ENCODE data around the gene COPS7A.

COPS7A gene

DNA sequence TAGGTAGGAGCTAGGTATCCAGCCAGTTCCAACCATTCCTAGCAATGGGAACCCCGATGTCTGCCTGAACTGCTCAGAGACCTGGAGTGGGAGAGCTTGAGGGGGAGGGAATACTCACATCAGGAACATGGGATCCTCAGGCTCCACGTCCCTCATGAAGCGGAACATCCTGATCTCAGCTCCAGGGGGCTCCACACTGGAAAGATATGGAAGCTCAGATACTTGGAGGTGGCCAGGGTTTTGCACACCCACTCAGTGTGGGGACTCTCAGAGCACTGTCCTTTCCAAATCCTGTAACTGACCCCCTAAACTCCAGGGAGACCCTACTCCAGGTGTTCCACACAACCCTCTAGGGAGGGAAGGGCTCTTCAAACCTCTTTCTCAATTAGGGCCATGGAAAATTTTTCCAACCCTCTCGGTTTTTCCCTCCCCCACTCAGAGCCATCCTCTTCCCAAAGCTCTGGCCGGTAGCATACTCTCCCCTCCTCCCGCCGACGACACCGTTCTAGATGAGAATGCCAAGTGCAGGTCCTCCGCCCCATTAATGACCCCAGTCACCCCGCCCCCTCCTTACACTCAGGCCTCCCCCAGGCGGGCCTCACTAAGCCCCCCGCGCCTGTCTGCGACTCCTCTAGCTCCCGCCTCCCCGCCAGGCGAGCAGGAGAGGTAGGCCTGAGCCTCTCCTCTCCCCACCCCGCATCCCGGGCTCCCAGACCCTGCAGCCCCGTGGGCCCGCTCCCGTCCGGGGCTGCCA is 28.5 kb downstream of the COPS7A start:
- DNase-seq, result no peak

DNA sequence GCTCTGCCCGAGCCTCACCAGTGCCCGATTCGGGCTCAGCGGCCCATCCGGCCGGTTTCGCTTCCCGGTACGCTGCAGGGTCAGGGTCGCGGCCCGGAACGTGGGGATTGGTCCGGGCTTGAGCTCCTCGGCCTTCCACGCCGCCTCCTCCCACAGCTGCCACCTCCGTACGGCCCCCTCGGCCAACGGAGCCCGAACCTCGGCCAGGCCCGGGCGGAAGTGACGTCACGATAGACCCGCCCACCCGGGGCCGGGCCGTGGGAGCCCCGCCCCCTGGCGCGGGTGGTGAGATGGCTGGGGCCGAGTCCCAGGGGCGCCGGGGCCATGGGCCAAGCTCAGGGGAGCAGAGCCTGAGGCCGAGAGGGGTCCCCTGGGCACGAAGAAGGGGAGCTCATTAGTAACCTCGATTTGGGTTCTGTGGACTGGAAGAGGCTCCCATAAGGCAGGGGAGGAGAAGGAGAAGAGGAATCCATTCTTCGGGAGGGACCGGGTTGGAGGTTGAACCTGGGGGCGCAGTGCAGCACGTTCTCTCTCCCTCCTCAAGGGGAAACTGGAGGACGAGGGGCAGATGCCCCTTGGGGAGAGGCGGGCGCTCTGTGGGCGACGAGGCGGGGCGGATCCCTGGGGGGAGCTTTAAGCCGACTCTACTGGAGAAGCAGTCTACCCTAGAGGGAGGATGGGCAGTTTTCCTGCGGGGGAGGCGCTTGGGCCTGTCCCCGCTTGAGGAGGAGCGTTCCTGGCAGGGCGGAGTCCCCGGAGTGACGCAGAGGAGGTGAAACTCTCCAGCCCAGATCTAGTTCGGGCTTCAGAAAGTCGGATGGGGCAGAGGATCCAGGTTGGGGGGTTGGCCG is 29.3 kb downstream of the COPS7A start, which contains the start of gene MLF2:
Gene MLF2, minus strand, starts transcription at position 221 of the 851 bp plus-strand sequence. CDS start 807 bp downstream, outside the sequence.
- peak; percentile 84 for DNase-seq

DNA sequence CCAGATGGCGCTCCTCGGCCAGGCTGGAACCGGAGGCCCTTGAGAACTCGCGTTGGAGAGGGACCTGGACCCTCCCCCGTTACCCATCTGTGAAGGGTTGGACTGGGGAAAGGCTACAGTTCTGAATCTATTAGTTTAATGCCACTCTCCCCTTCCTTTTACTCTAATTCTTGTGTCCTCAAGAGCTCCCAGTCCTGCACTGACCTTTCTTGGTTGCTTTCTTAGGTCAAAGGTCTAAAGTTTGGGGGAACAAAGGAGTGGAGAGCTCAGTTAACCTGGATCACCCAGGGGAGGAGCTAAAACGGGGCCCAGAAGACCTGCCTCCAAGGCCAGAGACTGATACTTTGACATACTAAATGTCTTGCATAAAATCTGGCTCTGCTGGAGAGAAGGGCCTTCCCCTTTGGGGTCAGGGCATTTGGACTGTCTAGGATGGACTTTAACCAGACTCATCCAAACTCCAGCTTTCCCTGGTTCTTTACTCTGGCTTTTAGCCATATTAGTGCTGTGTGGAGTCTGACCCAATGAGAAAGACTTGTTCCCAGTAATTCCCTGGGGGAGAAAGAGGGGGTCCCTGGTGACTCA is 30.0 kb downstream of the COPS7A start:
- no peak for DNase-seq

DNA sequence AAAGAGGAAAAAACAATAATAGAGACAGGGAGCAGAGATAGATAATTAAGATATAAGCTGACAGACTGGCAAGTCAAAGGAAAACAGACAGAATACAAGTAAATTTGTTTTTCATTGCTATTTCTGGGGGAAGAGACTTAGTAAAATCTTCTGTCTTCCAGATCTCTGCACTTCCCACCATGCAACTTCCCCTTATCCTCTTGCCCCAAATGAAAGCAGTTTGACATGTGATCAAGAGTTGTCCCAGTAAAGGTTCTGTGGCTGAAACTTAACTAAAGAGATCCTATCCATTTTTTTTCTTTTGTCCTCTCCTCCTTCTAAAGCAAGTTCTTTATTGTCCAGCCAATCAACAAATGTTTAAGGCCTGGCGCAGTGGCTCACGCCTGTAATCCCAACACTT is 30.6 kb downstream of the COPS7A start:
- DNase-seq, result no peak

DNA sequence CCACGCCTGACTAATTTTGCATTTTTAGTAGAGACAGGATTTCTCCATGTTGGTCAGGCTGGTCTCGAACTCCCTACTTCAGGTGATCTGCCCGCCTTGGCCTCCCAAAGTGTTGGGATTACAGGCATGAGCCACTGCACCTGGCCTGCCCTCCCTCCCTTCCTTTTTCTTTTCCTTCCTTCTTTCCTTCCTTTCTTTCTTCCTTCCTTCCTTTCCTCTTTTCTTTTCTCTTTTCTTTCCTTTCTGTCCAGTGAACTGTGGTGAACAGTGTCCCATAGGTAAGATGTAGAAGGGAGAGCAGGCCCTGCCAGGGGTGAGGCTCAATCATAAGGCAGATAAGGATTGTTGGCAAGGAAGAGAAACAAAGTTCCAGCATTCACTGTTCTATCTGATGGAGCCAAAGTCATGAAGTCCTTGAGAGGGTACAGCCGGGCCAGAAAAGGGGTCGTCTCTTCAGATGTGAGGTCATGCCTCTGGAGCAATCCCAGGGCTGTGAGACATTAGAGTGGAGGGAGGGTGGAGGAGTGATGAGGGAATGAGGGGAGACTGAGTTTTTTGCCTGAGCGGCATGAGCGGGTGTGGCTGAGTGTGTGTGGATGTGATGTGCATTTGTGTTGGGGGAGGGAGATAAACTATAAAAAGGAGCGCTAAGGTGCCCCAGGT is 33.3 kb downstream of the COPS7A start:
- no peak for DNase-seq

DNA sequence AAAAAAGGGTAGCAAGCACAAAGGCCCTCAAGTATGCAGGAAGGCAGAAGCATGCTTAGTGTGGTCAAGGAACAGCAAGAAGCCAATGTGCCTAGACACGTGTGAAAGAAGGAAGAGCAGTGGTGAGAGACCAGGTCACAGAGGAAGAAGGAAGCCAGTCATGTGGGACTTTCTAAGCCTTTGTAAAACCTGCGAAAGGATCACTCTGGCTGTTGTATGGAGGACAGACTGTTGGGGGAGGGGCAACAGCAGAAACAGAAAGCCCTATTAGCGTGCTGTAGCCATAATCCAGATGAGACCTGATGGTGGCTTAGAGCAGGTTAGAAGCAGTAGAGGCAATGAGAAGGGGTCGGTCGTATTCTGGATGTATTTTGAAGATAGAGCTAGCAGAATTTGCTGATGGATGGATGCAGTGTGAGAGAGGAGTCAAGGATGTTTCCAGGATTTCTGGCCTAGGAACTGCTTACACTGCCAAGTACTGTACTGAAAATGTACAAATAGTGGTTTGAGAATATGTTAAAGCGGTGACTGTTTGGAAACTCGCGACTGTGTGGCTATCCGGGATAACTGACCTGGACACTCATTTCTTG is 34.8 kb downstream of the COPS7A start:
- no peak for DNase-seq

DNA sequence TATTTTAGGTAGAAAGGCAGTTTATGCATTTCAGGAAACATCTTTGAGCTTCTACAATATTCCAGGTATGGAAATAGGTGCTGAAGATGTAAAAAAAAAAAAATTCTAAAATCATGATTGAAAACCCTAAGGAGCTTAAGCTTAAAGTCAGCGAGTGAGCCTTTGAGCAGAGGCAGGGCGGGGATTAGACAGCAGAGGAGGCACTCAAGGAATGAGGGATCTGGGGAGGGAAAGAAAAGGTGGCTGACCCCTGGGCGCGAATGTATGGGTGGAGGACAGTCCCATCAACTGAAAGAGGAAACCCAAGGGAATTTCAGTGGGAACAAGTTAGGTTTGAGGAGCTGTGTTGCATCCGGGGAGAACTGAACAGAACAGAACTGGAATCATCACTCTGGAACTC is 35.9 kb downstream of the COPS7A start:
- no peak for DNase-seq

DNA sequence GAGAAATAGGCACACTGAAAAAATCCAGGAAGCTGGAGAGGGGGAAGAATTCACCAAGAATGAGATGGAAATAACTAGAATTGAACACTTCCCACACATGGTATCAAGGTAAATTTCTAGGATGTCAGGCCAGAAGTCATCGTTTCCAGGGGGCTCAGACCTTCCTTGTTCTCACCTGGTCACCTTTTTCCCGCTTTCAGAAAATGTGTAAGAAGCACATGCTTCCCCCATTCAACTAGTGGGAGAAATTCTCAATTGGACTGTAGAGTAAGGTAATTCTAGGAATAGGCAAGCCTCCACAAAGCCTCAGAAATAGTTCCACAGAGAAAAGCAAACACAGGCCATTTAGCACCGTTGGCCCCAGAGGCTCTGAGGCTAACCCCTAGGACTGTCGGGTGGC is 39.5 kb downstream of the COPS7A start:
- DNase-seq, result no peak

DNA sequence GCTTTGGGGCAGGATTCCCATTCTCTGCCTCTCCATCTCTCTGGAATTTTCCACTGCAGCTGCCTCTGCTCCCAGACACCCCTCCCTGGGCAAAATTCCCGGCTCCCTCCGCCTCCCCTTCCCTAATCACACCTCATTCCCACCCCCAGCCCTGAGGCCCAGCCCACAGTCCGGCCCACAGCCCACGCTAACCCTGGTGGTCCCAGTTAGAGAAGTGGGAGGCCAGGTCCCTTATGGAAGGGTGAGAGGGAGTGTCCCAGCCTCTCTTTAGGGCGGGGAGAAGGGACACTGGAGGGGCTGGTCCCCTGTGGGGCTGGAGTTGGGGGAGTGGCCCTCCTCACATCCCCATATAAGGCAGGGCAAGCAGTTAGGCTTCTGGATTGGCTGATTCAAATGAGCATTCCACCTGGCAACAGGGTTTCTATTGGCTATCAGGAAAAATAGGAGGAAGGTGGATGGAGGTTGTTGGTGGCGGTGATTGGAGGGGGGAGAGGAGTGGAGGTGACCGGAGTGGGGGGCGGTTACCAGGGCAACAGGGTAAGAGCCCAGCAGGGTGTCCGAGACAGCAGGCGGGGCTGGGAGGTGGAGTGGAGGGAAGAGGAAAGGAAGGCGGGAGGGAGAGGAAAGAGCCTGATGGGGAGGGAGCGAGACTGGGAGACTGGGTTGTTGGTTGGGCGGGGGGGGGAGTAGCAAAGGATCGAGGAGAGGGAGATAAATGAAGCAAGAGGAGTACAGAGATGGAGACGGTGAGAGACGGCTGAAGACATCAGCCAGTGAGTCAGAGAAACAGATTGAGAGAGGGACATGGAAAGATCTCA is 40.4 kb downstream of the COPS7A start:
- no peak for DNase-seq

DNA sequence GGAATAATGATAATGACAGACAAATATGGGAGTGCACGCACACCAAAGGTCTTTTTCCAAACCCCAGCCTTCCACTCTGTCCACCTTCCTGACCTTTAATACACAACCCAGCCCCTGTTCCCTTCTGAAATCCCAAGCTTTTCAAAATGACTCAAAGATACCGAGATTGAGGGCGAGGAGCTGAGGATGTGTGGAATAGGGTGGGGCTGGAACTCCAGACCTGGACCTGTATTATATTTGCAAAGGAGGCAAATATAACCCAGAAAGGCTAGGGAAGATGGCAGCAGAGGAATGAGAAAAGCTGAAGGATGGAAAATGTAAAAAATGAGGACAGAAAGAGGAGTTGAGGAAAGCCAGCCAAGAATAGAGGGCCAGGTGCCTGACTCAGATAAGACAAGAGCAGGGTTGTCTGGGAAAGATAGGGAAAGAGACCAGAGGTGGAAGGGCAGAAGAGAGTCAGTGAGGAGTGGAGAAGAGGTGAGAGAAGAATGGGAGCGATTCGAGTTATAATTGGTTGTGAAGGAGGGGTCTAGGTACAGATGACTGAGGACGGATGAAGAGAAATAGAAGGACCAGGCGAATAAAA is 41.3 kb downstream of the COPS7A start:
- no peak for DNase-seq

DNA sequence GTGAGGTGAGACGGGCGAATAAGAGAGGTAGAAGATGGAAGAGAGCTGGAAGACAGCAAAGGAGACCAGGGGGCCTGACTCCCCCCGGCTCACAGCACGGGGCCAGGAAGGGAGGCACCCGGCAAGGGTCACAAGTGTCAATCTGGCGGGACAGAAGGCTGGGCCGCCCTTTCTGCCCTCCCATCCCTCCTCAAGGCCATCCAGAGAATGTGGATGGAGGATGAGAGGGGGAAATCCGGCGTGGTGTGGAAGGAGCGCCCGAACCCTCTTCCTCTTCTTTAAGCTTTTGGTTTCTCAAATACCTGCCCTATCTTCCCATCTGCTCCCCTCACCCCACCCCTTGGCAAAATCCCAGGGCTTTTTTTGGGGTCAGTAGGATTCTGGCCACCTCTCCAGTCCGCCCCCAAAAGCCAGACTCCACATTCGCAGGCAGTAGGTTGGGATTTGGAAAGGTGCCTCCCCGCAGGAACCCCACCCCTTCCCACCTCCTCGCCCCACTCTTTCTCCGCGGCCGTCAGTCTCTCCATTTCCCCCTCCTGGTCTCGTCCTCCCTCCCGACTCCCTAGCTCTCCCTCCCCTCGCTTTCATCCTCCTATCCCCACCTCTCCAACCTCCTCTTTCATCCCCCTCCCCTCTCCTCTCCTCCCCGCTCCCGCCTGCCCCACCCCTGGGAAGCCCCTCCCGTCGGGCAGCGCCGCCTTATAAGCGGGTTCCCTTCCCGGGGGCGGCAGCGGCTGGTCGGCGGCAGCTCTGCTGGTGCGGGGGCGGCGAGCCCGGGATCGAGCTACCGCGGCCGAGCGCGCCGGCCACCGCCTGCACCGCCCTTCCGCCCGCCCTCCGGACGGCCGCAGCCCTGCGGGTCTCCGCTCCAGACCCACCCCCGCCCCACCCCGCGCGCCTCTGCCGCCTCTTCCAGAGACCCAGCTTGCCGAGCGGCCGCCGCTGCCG is 42.1 kb downstream of the COPS7A start, which contains the start of gene PTMS:
Gene PTMS, plus strand, starts transcription at position 730 of the 948 bp plus-strand sequence. CDS start 343 bp downstream, outside the sequence.
- peak; percentile 36 for DNase-seq

DNA sequence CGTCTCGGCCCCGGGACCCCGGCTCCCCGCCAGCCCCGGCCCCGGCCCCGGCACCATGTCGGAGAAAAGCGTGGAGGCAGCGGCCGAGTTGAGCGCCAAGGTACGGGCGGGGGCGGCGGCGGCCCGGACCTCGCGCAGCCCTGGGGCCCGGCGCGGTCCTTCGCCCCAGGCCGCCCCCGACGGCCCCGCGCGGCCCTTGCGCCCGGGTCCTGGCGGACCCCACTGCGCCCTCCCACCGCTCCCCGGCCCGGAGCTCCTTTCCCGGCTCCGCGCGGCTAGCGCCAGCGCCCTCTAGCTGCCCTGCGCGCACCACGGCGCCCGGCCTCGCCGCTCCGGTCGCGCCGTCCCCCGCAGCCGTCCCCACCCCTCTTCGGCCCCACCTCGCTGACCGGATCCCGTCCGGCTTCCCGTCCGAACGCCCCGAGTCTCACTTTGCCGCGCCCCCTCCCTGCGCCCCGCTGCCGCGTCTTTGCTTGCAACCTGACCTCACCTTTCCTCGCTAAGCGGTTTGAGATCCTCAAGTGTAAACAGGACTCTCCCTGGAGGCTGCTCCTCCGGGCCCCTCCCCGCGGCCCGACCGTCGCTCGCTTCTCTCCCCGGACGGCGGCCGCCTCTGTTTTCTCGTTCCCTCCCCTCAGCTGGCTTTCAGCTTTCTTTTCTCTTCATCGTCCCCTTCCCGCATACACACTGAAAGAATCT is 43.0 kb downstream of the COPS7A start:
- peak; percentile 33 for DNase-seq

DNA sequence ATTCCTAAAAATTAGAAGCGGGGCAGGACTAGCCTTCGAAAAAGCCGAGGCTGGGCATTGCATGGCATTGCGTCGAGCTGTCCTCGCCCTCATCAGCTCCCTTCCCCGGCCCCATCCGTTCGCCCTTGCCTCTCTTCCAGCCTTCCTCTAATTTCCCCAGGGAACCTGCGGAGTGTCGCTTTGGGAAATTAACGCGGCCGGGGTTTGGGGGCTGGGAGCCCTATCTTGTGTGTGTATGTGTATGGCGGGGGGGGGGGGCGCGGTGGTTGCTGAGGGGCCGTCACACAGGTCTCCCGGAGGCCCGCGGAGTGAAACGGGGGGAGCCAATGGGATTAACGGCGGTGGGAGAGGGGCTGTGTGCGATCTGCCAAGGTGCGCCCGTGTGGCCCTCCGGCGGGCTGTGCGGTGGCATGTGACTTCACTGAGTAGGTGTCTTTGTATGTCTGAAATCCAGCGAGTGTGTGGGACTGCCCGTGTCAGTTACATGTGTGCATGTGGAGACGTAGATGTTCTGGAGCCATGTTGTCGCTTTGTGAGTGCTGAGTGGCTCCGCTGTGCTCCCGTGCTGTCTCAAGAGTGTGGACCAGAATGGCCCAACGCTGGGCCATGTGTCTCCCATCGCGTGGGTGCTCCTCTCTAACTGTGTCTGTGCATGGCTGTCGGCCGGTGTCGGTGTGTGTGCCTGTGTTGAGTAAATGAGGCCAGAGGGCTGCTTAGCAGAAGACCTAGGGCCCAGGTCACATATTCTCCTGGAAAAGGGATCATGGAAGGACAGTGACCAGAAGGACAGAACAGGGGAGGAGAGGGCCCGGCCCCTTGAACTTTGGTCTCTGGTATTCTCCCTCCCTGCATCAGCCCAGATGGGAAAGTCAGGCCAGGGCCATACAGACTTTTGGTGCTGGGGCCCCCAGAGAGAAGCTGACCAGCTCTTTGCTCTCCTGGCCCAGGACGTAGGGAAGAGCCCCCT is 43.8 kb downstream of the COPS7A start:
- no peak for DNase-seq

DNA sequence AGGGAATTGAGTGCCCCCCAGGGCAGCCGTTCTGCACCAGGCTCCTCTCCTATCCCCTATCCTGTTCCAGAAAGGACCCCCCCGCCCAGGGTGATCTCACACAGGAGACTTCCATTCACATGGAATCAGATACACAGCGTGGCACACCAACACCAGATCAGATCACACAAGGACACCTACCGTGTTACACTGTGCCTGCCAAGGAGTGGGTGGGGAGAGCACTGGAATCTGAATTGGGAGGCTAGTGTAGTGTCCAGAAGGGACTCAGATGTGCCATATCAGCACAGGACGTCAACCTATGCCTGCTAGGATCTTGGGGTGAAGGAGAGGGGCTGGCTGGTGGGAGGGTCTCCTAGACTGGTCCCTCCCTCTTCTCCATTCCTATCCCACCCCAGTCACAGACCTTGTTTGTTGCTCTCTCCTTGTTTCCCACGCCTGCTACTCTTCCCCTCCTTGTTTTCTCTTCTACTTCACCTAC is 44.6 kb downstream of the COPS7A start:
- DNase-seq, result no peak

DNA sequence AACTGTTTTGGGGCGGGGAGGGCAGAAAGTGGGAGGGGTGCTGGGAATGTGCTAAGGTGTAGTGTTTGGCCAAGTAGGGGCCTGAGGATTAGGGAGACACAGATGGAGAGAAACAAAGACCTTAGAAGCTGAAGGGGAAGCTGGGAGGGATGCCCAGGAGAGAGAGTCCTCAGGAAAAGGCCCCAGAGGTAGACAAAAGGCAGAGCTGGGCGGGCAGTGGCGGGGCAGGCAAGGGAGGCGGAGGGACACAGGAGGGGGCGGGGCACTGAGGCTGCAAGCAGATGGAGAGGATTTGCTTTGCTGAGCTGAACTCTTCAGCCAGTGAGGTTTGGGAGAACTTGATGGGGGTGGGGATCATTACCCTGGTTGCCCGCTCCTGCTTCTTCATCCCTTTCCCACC is 45.1 kb downstream of the COPS7A start:
- no peak for DNase-seq

DNA sequence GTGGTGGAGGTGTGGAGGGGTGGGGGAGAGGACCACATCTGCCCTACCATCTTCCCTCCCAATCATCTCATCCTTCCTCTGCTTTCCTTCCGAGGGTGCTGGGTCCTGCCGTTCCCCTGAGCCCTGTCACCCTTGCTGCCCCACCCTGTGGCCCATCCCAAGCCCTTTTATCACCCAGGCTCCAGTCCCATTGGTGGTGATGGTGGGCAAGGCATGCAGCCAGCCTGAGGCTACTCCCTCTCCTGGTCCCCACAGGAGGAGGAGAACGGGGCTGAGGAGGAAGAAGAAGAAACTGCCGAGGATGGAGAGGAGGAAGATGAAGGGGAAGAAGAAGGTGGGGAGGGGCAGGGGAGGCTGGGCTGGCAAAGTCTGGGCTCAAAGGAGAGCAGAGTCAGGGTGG is 45.8 kb downstream of the COPS7A start:
- DNase-seq, result no peak

DNA sequence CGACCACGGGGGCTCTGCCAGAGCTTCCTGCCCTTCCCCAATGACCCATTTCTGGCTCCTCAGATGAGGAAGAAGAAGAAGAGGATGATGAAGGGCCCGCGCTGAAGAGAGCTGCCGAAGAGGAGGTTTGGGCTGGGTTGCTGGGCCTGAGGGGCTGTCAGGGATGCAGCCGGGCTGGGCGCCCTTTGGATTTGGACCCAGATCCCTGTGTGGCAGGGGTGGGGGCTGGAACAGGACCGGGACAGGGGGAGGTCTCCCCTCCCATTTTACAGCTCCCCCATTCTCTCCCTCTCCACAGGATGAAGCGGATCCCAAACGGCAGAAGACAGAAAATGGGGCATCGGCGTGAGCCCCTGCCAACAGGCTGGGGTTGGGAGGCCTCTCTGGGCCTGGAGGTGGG is 46.2 kb downstream of the COPS7A start:
- DNase-seq, result no peak

DNA sequence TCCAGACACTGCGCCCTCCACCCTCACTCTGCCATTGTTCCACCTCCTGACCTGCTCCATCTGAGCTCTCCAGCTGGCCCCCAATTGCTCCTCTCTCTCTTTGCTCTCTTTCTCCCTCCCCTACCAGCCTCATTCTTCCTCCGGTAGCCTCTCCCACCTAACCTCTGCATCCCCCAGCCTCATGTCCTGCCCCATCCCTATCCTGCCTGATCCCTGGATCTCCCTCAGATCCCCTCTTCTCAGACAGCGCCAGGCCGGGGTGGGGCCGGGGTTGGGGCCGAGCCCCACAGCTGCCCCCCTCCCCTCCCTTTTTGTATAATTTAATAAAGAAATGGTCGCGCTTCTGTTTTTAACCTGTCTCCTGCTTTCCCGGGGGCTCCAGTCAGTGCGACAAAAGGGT is 46.8 kb downstream of the COPS7A start:
- DNase-seq, result no peak
